Hematopoietic multipotent progenitor cell treated with erythropoietin and hydrocortisone succinate and interleukin-3 and kit ligand, for 8 days (in vitro differentiated cells): ENCODE data around the gene CCNB1IP1.
"Not testable (repeated sequence)": the region's sequence is repeated elsewhere in the genome, so short reads cannot be mapped to it uniquely, and the experiment has no call there.

Source experiments
- DNase-seq: peaks from one replicate; pipeline ENCODE4 v3.0.0-alpha.2; 2015

CCNB1IP1 gene, protein sequence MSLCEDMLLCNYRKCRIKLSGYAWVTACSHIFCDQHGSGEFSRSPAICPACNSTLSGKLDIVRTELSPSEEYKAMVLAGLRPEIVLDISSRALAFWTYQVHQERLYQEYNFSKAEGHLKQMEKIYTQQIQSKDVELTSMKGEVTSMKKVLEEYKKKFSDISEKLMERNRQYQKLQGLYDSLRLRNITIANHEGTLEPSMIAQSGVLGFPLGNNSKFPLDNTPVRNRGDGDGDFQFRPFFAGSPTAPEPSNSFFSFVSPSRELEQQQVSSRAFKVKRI

DNA sequence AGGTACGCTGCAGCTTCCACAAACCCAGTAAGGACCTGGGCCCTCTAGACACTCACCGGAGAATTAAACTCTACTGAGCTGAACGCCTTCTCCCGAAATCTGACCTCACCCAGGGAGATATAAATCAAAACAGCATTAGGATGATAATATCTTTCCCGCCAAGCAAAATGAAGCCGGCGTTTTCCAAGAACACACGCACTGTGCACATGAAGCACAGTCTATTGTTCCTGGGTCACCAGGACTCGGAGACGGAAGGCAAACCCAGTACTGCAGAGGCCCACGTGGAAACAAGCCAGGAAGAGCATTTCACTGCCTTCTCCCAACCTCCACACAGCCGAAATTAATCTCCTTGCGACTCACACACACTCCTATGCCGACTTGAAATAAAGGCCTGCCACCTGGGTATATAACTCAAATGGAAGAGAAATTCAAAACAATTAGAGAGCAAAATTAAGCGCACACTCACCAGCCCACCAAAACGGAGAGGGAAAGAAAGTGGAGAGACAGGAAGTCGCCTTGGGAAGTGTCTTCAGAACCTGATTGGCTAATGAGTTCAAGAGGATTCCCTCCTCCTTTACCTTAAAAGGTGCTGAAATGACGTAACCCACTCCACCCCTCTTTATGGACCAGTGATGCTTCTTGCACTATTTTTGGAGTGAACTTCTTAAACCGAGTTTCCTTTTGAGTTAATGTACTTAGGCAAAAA is at the start of gene CCNB1IP1:
TSS of gene CCNB1IP1 (minus strand) at position 492 of the 706 bp plus-strand sequence. CDS start 16,756 bp downstream, outside the sequence.
- peak; percentile 90 for DNase-seq

DNA sequence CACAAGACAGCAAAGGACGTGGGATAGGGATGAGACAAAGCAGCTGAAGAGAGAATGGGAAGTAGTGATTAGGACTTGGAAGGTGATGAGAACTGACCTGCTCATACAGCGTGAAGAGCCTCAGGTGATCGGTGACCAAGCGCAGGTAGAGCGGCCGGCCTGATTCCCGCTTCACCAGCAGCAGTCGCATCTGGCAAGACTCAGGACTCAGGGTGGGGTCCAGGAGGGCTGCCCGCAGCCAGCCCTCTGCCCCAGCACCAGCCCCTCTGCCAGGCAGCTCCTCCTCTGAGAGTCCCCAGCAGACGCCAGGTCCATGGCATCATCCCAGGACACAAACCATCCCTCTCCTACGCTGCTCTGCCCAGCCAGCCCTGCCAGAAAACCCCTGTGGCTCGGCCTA is 49.4 kb upstream of the CCNB1IP1 start:
- DNase-seq: no peak

DNA sequence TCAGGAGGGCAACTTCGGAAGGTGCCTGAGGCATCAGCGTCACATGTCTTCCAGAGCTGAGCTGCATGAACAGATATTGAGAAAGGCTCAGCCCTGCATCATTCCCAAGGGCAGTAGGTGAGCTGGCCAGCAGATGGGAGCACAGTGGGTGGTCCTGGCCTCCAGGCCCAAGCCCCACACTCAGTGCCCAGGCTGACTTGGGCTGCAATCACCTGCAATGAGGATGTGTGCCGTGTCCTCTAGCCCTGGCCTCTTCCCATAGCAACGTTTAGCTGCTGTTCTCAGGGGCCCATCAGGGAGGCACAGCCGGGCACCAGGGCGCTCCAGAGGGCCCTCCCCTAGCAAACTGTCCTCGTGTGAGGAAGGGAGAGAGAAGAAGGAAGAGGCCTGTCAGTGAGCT is 48.3 kb upstream of the CCNB1IP1 start:
- no peak for DNase-seq

DNA sequence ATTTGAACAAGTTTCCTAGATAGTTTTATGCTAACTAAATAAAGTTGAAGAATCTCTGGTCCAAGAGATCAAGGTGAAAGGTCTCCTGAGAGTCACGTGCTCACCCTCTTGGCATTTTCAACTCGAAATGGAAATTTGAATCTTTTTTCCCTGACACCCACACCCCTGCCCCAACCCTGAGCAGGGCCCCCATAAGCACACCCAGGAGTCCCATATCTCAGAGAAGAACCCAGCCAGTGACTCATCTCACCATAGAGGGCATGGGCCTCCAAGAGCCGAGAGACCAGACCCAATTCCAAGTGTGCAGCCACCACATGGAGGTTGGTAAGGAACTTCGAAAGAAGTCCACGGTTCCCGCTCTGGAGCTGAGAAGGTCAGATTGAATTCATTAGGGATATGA is 47.6 kb upstream of the CCNB1IP1 start:
- DNase-seq: no peak

DNA sequence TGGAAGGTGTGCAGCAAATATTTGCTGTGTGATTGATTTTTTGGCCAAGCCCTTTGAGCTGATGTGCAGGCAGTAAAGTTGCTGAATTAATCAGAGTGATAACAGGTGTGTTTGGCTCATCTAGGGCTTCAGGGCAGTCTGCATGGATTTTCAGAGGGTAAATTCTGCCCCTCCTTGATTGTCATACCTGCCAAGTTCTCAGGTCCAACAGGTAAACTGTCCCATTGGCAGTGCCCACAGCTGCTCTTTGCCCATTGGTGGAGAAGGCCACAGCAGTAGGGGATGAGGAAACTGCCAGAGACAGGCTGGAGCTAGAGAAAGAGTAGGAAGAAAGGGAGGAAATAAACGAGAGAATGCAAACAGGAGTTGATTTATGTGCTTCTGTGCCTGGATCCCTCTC is 46.7 kb upstream of the CCNB1IP1 start:
- DNase-seq: no peak

DNA sequence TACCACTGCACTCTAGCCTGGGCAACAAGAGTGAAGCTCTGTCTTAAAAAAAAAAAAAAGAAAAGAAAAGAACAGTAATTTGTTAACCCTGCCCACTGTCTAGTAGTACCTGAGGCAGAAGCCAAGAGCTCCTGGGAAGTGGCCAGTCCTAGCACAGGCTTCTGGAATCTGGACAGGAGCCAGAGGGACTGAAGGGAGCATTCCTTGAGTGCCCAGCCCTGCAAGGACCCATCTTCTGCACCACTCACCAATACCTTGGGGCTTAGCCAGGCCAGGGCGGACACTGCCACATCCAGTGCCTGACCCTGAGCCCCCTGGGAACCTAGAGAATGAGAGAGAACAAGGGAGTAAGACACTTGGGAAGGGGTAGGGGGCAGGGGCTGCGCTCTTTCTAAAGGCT is 44.1 kb upstream of the CCNB1IP1 start:
- DNase-seq: no peak

DNA sequence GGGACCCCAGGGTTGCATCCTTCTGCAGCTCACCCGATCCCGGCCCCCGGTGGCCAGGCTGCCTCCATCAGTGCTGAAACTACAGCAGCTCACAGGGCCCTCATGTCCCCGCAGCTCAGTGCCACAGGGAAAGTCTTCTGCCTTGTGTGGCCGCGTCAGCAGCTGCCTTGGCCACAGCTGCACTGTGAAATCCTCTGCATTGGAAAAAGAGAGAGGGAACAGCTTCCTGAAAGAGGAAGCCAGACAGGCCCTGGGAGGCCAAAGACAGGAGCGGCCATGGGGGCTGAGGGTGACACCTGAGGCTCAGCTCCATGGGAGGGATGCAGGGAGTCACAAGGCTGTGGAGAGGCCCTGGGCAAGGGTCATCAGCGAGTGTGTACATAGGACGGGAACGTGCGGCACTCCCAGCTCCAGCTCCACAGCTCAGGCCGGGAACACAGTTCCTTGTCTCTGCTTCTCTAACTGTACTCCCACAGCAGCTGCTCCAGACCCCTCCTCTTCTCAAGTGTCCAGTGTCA is 43.1 kb upstream of the CCNB1IP1 start:
- DNase-seq: no peak

DNA sequence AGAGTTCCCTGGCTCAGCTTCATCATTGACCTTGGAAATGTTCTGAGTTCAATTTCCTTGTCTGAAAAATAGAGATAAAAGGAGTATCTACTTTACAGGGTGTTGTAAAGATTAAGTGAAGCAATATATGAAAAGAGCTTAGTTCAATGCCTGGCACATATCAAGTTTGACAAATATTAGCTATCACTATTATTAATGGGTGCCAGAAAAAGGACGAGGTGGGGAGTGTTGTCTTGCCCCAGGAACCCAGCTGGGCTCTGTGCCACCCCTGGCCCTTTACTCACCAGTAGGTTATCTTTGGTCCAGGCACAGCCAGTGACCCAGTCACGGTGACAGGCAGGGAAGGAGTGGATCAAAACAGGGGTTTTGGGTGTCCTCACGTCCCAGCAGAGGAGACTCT is 42.4 kb upstream of the CCNB1IP1 start:
- DNase-seq: no peak

DNA sequence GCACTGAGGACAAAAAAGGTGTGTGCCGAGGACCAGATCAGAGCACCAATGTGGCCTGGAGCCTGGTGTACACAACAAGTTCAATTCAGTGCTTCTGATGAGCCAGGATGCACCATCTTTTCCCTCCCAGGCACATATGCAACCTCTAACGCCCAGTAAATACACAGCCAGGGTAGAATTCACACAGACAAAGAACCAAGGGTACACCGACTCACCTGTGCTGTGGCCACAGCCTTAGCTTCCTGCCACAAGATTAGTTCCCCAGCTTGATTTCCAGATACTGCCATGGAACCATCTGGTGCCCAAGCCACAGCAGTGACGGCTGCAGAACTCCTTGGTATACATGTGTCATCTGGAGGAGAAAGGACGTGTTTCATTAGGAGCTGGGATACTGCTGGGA is 39.7 kb upstream of the CCNB1IP1 start:
- DNase-seq: no peak

DNA sequence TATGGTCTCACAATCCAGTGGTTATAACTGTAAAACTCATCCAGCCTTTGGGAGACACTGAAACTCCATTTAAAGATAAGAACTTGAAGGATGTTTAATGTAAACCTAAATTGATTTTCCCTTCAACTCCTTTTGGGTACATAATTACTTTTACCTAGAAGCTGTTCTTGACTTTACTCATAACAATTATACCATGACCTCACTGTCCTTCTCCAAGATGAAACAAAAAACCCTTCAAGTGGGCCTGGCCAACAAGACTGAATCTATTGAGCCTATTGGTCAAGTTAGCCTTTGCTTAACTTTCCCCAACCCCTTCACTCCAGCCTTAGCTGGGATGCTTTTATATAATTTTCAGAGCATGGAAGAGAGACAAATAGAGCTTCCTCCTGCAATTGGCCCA is 32.8 kb upstream of the CCNB1IP1 start:
- DNase-seq: no peak

DNA sequence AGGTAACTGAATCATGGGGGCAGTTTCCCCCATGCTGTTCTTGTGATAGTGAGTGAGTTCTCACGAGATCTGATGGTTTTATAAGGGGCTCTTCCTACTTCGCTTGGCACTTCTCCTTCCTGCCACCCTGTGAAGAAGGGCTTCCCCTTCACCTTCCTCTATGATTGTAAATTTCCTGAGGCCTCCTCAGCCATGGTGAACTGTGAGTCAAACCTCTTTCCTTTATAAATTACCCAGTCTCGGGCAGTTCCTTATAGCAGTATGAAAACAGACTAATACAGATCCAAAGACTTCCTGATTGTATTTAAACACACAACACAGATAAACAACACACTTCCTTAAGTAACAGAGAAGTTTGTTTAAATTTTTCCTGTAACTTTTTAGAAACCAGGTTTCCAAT is 25.4 kb upstream of the CCNB1IP1 start:
- not testable (repeated sequence) for DNase-seq

DNA sequence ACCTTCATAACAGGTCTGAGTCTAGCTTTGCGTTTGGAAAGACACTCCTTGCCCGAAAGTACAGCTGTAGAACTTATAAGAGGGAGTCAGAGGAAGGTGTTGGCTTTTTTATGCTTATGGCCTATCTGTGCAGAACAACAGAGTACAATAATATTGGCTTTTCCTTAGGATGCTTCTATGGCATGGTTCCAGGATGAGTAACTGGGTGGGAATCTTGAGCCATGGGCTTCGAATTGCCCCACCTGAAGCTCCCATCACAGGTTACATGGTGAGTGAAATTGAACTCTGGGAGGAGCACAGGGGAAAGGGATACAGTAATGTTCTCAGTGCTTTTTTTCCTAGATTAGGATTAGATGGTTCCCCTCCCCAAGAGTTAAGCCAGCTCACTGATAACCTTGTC is 23.3 kb upstream of the CCNB1IP1 start:
- no peak for DNase-seq

DNA sequence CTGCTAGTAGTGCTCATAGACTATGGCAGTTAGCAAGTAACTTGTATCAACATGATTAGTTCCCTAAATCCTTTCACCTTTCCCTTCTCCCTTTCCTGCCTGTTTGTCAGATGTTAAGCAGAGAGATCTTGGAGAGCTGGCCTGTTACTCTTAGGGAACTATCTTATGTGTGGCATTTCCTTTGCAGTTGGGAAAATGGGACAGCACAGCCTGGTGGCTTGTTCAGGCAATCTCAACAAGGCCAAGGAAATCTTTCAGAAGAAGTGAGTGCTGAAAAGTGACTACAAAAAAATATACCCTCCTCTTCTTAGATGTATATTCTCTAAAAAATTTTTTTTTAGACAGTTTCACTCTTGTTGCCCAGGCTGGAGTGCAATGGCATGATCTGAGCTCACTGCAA is 17.8 kb upstream of the CCNB1IP1 start:
- no peak for DNase-seq

DNA sequence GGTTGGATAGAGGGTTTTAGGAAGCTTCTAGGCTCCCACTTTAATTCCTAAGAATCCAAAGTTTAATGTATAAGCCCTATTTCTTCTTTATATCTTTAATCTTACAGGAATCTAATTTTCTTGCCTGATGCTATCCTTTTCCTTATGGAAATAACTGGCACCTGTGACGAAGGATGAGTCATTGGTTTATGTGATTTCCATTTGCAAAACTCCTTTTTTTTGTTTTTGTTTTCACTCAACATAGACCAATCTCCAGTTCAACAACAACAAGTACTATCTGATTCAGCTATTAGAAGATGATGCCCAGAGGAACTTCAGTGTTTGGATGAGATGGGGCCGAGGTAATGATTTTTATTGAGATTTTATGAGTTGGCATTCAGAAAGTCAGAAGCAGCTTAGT is 17.2 kb upstream of the CCNB1IP1 start:
- no peak for DNase-seq

DNA sequence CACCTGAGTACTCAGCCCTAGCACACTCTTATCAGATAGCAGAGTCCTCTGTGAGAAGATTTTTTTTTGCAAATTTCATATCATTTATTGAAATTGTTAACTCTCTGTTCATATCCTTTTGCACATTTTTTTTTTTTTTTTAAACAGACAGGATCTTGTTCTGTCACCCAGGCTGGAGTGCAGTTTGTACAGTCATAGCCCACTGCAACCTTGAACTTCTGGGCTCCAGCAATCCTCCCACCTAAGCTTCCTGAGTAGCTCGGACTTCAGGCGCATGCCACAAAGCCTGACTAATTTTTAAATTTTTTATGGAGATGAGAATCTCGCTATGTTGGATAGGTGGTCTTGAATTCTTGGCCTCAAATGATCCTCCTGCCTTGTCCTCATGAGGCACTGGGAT is 14.7 kb upstream of the CCNB1IP1 start:
- no peak for DNase-seq

DNA sequence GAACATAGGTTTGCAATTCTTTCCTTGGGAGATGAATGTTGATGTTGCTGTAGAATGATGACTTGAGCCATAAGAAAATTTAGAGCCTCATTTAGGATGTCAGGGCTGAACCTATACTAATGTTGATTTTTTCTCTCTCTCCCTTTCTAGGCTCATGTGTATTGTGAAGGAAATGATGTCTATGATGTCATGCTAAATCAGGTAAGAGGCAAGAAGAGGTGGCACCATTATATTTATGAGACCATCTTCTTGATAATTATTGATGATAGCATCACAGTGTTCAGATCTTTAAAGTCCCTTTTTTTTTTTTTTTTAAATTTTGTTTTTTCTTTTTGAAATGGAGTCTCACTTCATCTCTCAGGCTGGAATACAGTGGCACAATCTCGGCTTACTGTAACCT is 13.6 kb upstream of the CCNB1IP1 start:
- DNase-seq: no peak

DNA sequence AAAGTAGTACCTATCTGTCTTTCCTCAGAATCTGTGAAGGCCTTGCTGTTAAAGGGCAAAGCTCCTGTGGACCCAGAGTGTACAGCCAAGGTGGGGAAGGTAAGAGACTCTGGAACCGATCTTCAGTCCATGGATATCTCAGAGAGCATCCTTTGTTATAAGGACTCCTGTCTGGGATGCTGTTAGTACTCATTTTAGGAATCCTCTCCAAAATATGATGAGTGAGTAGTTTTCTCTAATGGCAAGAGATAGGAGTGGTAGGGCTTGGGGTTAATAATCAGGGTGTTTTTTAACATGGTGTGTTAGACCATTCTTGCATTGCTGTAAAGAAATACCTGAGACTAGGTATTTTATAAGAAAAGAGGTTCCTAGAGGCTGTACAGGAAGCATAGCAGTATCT is 12.3 kb upstream of the CCNB1IP1 start:
- no peak for DNase-seq

DNA sequence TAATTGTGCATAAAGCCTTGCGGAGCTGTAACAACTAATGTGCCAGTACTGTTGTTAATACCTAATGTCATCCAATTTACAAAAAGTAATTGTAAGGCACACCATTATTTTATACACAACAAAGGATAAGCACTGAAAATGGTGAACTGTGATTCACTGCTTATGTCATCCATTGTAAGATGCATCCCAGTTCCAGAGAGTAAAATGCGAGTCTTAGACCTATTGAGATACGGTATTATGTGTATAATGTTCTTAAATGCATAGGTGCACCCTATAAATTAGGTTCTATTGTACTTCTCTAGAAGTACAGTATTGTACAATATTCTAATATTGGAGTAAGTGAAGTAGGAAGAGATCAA is 10.8 kb upstream of the CCNB1IP1 start:
- DNase-seq: peak; percentile 47

DNA sequence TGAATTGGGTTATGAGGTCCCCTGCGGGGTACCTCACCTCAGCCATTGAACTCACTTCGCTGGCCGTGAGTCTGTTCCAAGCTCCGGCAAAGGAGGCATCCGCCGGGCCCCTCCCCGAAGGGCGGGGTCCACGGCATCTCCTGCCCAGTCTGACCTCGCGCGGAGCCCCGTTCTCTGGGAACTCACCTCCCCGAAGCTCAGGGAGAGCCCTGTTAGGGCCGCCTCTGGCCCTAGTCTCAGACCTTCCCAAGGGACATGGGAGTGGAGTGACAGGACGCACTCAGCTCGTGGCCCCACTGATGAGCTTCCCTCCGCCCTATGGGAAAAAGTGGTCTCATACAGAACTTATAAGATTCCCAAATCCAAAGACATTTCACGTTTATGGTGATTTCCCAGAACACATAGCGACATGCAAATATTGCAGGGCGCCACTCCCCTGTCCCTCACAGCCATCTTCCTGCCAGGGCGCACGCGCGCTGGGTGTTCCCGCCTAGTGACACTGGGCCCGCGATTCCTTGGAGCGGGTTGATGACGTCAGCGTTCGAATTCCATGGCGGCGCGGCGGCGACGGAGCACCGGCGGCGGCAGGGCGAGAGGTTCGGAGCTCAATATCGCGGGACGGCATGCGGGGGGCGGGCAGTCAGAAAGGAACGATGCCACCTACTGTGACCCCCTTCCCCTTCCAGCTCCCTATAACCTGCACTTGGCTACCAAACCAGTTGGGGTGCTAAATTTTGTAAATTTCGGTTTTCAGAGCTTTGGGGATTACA is 10.2 kb upstream of the CCNB1IP1 start, which contains the start of gene PARP2:
TSS of gene PARP2 (plus strand) at position 544 of the 770 bp plus-strand sequence. CDS start at position 551, 7 bp downstream.
- DNase-seq: peak; percentile 100

DNA sequence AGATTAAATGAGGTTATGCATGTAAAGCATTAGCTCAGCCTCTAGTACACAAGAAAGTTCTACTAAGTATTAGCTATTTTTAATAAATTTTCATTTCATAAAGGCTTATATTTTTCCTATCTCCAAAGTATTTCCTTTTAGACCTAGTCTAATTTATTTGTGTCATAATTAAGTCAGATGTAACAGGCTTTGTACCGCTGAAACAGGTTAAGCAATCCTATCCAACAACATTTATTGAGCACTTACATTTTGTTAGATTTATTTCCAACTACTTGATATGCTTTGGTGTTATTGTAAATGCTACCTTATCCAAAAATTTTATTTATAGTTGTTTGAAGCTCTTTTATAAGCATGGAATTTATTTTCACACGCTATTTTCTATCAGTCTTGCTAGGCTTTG is 8.6 kb upstream of the CCNB1IP1 start:
- DNase-seq: no peak

DNA sequence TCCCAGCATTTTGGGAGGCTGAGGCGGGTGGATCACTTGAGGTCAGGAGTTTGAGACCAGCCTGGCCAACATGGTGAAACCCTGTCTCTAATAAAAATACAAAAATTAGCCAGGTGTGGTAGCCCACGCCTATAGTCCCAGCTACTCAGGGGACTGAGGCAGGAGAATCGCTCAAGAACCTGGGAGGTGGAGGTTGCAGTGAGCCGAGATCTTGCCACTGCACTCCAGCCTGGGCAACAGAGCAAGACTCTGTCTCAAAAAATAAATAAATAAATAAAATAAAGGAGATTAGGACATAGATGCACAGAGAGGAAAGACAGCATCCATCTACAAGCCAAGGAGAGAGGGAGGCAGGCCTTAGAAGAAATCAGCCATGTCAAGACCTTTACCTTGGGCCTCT is 8.0 kb upstream of the CCNB1IP1 start:
- DNase-seq: not testable (repeated sequence)

DNA sequence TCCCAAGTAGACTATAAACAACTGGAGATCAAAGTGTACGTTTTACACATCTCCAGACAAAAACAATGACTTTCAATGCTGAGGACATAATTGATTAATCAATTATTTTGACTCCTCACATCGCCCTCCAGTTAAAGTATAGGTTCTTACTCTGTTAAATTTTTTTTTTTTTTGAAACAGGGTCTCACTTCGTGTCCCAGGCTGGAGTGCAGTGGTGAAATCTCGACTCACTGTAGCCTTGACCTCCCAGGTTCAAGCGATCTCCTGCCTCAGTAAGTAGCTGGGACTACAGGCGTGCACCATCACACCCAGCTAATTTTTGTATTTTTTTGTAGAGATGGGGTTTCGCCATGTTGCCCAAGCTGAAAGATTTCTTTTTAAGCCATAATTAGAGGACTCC is 938 bp upstream of the CCNB1IP1 start:
- no peak for DNase-seq

DNA sequence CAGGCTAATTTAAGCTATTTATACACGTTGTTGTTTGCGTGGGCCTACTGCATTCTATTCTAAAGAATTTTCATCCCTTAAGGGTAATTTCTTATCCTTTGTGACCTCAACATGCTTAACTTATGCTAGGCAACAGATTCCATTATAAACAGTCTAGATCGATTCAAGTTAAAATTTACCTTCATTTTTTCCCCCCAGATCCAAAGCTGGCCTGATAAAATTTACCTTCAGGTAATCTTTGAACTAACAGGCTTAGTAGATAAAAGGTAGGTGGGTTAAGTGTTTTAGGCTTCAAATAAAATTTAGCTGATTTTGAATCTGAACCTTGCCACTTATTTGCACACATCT is 389 bp upstream of the CCNB1IP1 start:
- DNase-seq: no peak

DNA sequence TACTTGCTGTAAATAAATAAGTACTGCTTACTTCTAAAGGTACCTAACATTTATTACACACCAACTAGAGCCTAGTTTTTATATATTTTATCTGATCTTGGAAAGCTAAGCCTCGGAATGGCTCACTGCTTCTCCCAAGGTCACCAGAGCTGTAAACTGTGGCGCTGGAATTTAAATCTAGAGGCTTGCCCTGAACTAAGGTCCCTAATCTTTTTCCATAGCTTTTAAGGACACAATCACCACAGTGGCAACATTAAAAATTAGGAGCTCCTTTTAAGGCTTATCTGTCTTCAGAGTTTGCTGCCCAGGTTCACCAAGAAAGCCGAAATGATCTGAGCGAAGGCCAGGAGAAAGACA is 670 bp downstream of the CCNB1IP1 start:
- DNase-seq: no peak
